DOHH2 (cell line): Measurements from ENCODE around the gene YEATS2.

Experiments used
- EZH2phosphoT487 ChIP-seq: fragments of 200-600 bp; sonication (generic); IDR thresholded peaks from 2 replicates; pipeline ENCODE4 v1.6.1; 2017; ENCODE audit warnings: borderline replicate concordance, mild to moderate bottlenecking, antibody characterized with exemption, low read length, moderate library complexity, mixed read lengths
- TF ChIP-seq, protein P1 (sequence below): fragments of 200-600 bp; sonication (generic); IDR thresholded peaks from one replicate; pipeline ENCODE4 v1.5.1; 2014; ENCODE audit warnings: antibody characterized with exemption, mild to moderate bottlenecking, low read depth, low read length; ENCODE audit not compliant: poor library complexity, severe bottlenecking

DNA sequence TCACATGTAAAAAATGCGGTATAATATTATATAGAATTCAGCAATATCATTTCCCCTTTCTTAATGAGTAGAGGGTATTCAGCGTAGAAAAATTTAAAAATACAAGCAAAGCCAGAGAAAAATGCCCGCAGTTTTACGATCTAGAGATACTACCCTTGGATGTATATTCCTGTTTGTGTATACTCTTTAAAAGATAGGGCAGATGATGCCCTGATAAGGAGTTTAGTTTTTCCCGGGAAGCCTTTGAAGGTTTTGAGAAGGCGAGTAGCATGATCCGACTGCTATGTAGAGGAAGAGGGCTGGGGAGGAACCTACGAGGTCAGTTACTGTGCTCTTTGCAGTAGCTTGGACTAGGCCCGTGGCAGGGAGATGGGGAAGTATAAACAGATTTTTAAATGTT is 1.2 kb downstream of the YEATS2 start:
- TF ChIP-seq, protein P1, sequence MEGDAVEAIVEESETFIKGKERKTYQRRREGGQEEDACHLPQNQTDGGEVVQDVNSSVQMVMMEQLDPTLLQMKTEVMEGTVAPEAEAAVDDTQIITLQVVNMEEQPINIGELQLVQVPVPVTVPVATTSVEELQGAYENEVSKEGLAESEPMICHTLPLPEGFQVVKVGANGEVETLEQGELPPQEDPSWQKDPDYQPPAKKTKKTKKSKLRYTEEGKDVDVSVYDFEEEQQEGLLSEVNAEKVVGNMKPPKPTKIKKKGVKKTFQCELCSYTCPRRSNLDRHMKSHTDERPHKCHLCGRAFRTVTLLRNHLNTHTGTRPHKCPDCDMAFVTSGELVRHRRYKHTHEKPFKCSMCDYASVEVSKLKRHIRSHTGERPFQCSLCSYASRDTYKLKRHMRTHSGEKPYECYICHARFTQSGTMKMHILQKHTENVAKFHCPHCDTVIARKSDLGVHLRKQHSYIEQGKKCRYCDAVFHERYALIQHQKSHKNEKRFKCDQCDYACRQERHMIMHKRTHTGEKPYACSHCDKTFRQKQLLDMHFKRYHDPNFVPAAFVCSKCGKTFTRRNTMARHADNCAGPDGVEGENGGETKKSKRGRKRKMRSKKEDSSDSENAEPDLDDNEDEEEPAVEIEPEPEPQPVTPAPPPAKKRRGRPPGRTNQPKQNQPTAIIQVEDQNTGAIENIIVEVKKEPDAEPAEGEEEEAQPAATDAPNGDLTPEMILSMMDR, result no peak
- TF ChIP-seq EZH2phosphoT487, result no peak
